Ovary (tissue), 9 donors: ENCODE measurements around the gene ARHGEF12. TPM values are rescaled to one million over a fixed set of nuclear protein-coding genes. Genes with fewer than 3 reads are reported as not detected.

Experiments
- DNase-seq, 5 donors: peaks; one replicate each; pipeline ENCODE4 v3.0.0-alpha.2; 2019 to 2020
- H3K27ac ChIP-seq, 2 donors: fragments of 200-600 bp; one replicate each; pipeline versions ENCODE4 v1.5.1 to v1.8.0; 2019 to 2022
- H3K27me3 ChIP-seq: fragments of 200-600 bp; one replicate; pipeline ENCODE4 v1.8.0; 2022
- H3K36me3 ChIP-seq: fragments of 200-600 bp; sonication (generic); one replicate; pipeline ENCODE4 v1.5.1; 2019
- H3K4me1 ChIP-seq: one replicate; pipeline ENCODE4 v1.8.1; 2013; ENCODE audit warnings: mild to moderate bottlenecking, moderate library complexity; ENCODE audit not compliant: insufficient read depth
- H3K4me3 ChIP-seq: fragments of 200-600 bp; sonication (generic); one replicate; pipeline ENCODE4 v1.5.1; 2017
- H3K9me3 ChIP-seq, 2 donors: fragments of 200-600 bp in 1 of 2; sonication (generic) in 1 of 2; one replicate each; pipeline versions ENCODE4 v1.5.1 to v1.8.1; 2013 to 2019; ENCODE audit warnings: mild to moderate bottlenecking in 1 of 2, moderate library complexity in 1 of 2
- CTCF ChIP-seq, 3 donors: fragments of 450-650 bp in 2 of 3; fragments of 200-600 bp in 1 of 3; IDR thresholded peaks; one replicate each; pipeline versions ENCODE4 v1.5.1 to v1.8.0; 2016 to 2022; ENCODE audit warnings: antibody characterized with exemption in 3 of 3, mild to moderate bottlenecking in 1 of 3
- EP300 ChIP-seq: sonication (generic); formaldehyde crosslinking; IDR thresholded peaks from one replicate; pipeline ENCODE4 v1.6.1; 2017; ENCODE audit warnings: antibody characterized with exemption
- POLR2A ChIP-seq: fragments of 450-650 bp; IDR thresholded peaks from one replicate; pipeline ENCODE4 v1.6.1; 2017; ENCODE audit warnings: antibody characterized with exemption, mild to moderate bottlenecking, moderate library complexity
- WGBS, 3 donors: extraction: QIAGEN DNeasy Blood & Tissue Kit in 1 of 3; methylation state at CpG; one replicate each; pipeline versions ENCODE4 v1.1.5 to v1.1.7; 2013 to 2017; 5-methylcytosine and 5-hydroxymethylcytosine counted together
- intact Hi-C, 4 donors: fragments of 100-400 bp; cut with DNase I; formaldehyde crosslinking; loops; one replicate each; pipeline versions ENCODE4 v1.11.0 to v1.15.1; 2022 to 2023
- polyA plus RNA-seq, 2 donors: library from polyadenylated mRNA; stranded (reverse); fragments of 200-250 nt in 1 of 2; fragments of 350-450 nt in 1 of 2; fragmentation: Illumina TruSeq in 1 of 2; extraction: RNeasy Lipid Tissue Mini Kit (QIAGEN cat#74804) in 1 of 2; gene quantifications; one replicate each; pipeline ENCODE4 v1.2.3, GENCODE V29; 2013 to 2014
- small RNA-seq: library from RNA; depleted of rRNA; stranded (forward); fragments of <200 nt; gene quantifications from one replicate; pipeline ENCODE3, GENCODE V24; 2016
- total RNA-seq, 7 donors: library from RNA; depleted of rRNA in 2 of 7; stranded (reverse); fragments of >200 nt in 2 of 7; fragmentation: NEBNext Ultra II Directional in 3 of 7; extraction: Animal tissue kit (Norgen Biotek cat#: 25700) in 3 of 7; gene quantifications; one replicate each; pipeline versions ENCODE4 v1.1.0 to v1.2.4, GENCODE V29; 2016 to 2023
- donor health status: DM: no; HTN: no; CAD: no; lungs with moderate emphysema.
- donor health status: DM: no; HTN: no; CAD: no.
- donor health status: Bipolar disorder and iron deficiency.
- donor health status: DM: yes; HTN: yes; CAD: no.
- donor health status: DM: no; HTN: no; CAD: no.
- donor health status: DM: yes; HTN: yes; CAD: no.

ARHGEF12 gene
- total and polyA plus RNA-seq, 9 donors: 22.1 to 92.9 (median 69.3) TPM

- 92 to 94% (median 93%) methylated on average over 13 of the region's 13 CpGs for WGBS, 3 donors
- no peak overlapping the region for H3K4me3 ChIP-seq
- H3K27ac ChIP-seq: no peak overlapping the region
- no peaks in the 10 kb centered on the region for H3K9me3 ChIP-seq
- no peaks in the 10 kb centered on the region for H3K27me3 ChIP-seq
- H3K4me1 ChIP-seq: peaks cover 6% of the 10 kb centered on the region
- intact Hi-C loops: no loop called here
- no peak for TF ChIP-seq CTCF (IDR thresholded peaks at IDR 0.05)
- no peak for TF ChIP-seq EP300
- no peak for TF ChIP-seq POLR2A
- H3K36me3 ChIP-seq: no peaks in the 10 kb centered on the region
- no peak for DNase-seq
Measured at GRCh38 chr11:120536091-120536796, 200.0 kb downstream of the ARHGEF12 start.

DNA sequence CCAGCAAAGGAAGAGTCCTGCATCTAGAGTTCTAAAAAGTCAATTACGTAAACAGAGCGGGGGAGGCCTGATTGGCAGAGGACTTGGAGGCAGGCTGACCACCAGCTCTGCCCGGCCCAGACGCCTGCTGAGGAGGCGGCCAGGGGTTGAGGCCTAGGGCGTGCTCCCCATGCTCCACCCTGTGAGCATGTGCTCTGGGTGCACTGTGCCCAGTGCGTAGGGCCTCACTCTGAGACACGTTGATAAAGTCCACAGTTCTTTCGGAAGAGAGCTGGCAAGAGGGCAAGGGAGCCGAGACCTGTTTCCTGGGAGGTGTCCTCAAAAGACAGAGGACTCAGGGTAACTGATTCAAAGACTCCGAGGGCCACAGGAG, 200.6 kb downstream of the ARHGEF12 start:
- 91 to 94% (median 92%) methylated on average over 11 of the region's 11 CpGs for WGBS, 3 donors
- intact Hi-C loops: no loop called here

DNA sequence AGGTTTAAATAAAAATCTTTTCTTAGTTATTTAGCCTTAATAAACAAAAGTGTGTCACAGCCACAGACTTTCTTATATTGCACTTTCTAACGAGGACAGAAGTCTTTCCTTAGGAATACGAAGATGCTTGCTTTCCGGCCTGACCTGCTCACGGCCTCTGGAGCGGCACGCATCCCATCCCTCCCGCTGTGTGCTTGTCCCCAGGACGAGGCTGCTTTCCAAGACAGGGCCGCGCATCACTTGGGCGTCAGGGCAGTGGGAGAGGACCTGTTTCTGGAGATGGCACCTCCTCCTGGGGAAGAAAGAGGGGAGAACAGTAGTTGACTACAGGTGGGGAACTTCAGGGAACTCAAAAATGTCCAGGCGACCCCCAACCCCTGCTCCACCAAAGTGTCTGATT, 201.8 kb downstream of the ARHGEF12 start:
- intact Hi-C loops: no loop called here
- Histone ChIP-seq H3K36me3 (no peaks in the 10 kb centered on the region), H3K9me3 (no peaks in the 10 kb centered on the region), H3K27ac (no peak overlapping the region), H3K4me3 (no peak overlapping the region), H3K27me3 (no peaks in the 10 kb centered on the region), H3K4me1 (peaks cover under 1% of the 10 kb centered on the region)
- 96 to 97% (median 96%) methylated on average over 12 of the region's 12 CpGs for WGBS, 3 donors
- TF ChIP-seq EP300: no peak
- no peak for TF ChIP-seq CTCF (IDR thresholded peaks at IDR 0.05)
- no peak for TF ChIP-seq POLR2A
- DNase-seq: no peak

More for the DNA sequence above, 200.6 kb downstream of the ARHGEF12 start:
- no peak for TF ChIP-seq CTCF (IDR thresholded peaks at IDR 0.05)
- TF ChIP-seq EP300: no peak
- TF ChIP-seq POLR2A: no peak
- H3K4me1 ChIP-seq: peaks cover 6% of the 10 kb centered on the region
- H3K27me3 ChIP-seq: no peaks in the 10 kb centered on the region
- H3K9me3 ChIP-seq: no peaks in the 10 kb centered on the region
- no peaks in the 10 kb centered on the region for H3K36me3 ChIP-seq
- no peak for DNase-seq
- H3K27ac ChIP-seq: no peak overlapping the region
- H3K4me3 ChIP-seq: no peak overlapping the region

DNA sequence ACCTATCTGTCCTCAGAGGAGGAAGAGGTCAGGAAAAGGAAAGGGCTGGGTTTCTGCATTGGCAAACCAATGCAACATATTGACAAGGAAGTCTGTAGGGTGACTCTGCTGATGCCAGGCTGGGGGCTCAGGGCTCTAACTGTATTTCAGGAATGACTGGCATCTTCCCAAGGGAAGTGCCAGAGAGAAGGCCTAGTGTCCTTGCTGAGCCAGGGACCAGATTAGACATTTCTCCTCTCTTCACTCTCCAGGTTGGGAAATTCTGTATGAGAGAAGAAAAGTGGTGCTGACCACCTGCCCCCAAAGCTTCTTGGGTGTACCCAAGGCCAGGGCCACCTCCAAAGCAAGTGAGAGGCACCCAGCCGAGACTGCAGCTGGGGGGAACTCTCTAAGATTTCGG, 202.5 kb downstream of the ARHGEF12 start:
- Histone ChIP-seq H3K36me3 (no peaks in the 10 kb centered on the region), H3K27ac (no peak overlapping the region), H3K4me1 (no peaks in the 10 kb centered on the region), H3K27me3 (no peaks in the 10 kb centered on the region), H3K9me3 (no peaks in the 10 kb centered on the region), H3K4me3 (no peak overlapping the region)
- intact Hi-C loops: no loop called here
- no peak for TF ChIP-seq CTCF (IDR thresholded peaks at IDR 0.05)
- no peak for TF ChIP-seq POLR2A
- no peak for TF ChIP-seq EP300
- WGBS, 3 donors: 90 to 100% (median 96%) methylated on average over 2 of the region's 2 CpGs
- DNase-seq: no peak

Small RNA genes within 50 kb of the gene (small RNA-seq; reads per million reads assigned to genes)
- 53.6 reads per million, percentile 89 among the genes with 10 or more reads in this experiment for gene RF00100

Other genes starting within 250 kb of the ARHGEF12 start
- gene TRIM29, start 198.3 kb upstream of the ARHGEF12 start, total RNA-seq: 1 to 10 TPM in 6 of 7 donors, not detected in 1; 1.1 to 5.9 (median 1.6) TPM
- 1 to 10 TPM in 1 of 2 donors, under 1 TPM in 1; 0.11 to 1.0 TPM for gene TRIM29, start 198.3 kb upstream of the ARHGEF12 start, polyA plus RNA-seq
- gene OAF, start 125.4 kb upstream of the ARHGEF12 start, total RNA-seq: 100 to 1,000 TPM in 2 of 7 donors, 10 to 100 TPM in 5; 26.6 to 170 (median 66.5) TPM
- 10 to 100 TPM; 38.1 to 44.1 TPM for gene OAF, start 125.4 kb upstream of the ARHGEF12 start, polyA plus RNA-seq
- 1 to 10 TPM in 1 of 7 donors, under 1 TPM in 4, not detected in 2; 0.20 to 1.0 (median 0.23) TPM for gene POU2F3, start 96.3 kb upstream of the ARHGEF12 start, total RNA-seq
- under 1 TPM; 0.05 to 0.08 TPM for gene POU2F3, start 96.3 kb upstream of the ARHGEF12 start, polyA plus RNA-seq
- gene TLCD5, start 11.1 kb upstream of the ARHGEF12 start, total RNA-seq: 10 to 100 TPM in 1 of 7 donors, 1 to 10 TPM in 6; 4.0 to 13.2 (median 8.2) TPM
- gene TLCD5, start 11.1 kb upstream of the ARHGEF12 start, polyA plus RNA-seq: 1 to 10 TPM; 5.0 to 9.1 TPM
- 10 to 100 TPM in 2 of 7 donors, 1 to 10 TPM in 5; 1.4 to 13.4 (median 5.4) TPM for gene GRIK4, start 175.3 kb downstream of the ARHGEF12 start, total RNA-seq
- 1 to 10 TPM; 1.3 to 1.5 TPM for gene GRIK4, start 175.3 kb downstream of the ARHGEF12 start, polyA plus RNA-seq